HEK293 (cell line): ENCODE results near the gene TXNDC11.

ENCODE experiments used
- CTCF ChIA-PET: fragments of 350-600 bp; formaldehyde crosslinking; extraction: SDS; loops from one replicate; lab custom pipeline; 2021; ENCODE audit warnings: antibody characterized with exemption; lab: Yijun Ruan, JAX
- POLR2A ChIA-PET: fragments of 300-600 bp; formaldehyde crosslinking; extraction: SDS; loops from one replicate; lab custom pipeline; 2020; ENCODE audit warnings: antibody characterized with exemption, inconsistent platforms; lab: Yijun Ruan, JAX
- H3K27ac ChIP-seq: fragments of 200-500 bp; sonication (Bioruptor generic); 2 replicates; pipeline ENCODE4 v1.5.1; 2014; ENCODE audit warnings: low read depth, low read length, control low read depth, inconsistent platforms; ENCODE audit errors: extremely low read depth
- H3K36me3 ChIP-seq, 2 experiments: fragments of 200-500 bp in 1 of 2; sonication (Bioruptor generic) in 1 of 2; 1 replicate in 1 of 2; 2 replicates in 1 of 2; pipeline ENCODE4 v1.5.1; 2014 to 2017; ENCODE audit warnings: inconsistent platforms in 2 of 2, low read length in 2 of 2; ENCODE audit not compliant: control insufficient read depth in 2 of 2, insufficient read depth in 1 of 2
- H3K4me1 ChIP-seq: fragments of 200-500 bp; sonication (Bioruptor generic); 2 replicates; pipeline ENCODE4 v1.5.1; 2014; ENCODE audit warnings: mild to moderate bottlenecking, low read length, inconsistent platforms; ENCODE audit not compliant: control insufficient read depth, insufficient read depth
- H3K4me3 ChIP-seq: 2 replicates; pipeline ENCODE4 v1.5.1; 2011; ENCODE audit warnings: low read depth, mild to moderate bottlenecking, control low read depth, low read length, moderate library complexity
- H3K9me3 ChIP-seq: fragments of 200-500 bp; sonication (Bioruptor generic); 2 replicates; pipeline ENCODE4 v1.5.1; 2014; ENCODE audit warnings: low read depth, low read length, inconsistent platforms; ENCODE audit not compliant: control insufficient read depth, insufficient read depth
- AEBP2 ChIP-seq: fragments of 450-650 bp; formaldehyde crosslinking; IDR thresholded peaks from 2 replicates; pipeline ENCODE4 v1.5.1; 2016; ENCODE audit warnings: missing biosample characterization, missing genetic modification characterization, borderline replicate concordance
- FEZF1 ChIP-seq: fragments of 450-650 bp; formaldehyde crosslinking; IDR thresholded peaks from 2 replicates; pipeline ENCODE4 v1.5.1; 2016; ENCODE audit warnings: missing biosample characterization, missing genetic modification characterization
- HOXC10 ChIP-seq: sonication (generic); formaldehyde crosslinking; IDR thresholded peaks from 2 replicates; pipeline ENCODE4 v1.8.1; 2023; ENCODE audit warnings: mild to moderate bottlenecking, missing genetic modification reagents
- OSR2 ChIP-seq: fragments of 450-650 bp; formaldehyde crosslinking; IDR thresholded peaks from 2 replicates; pipeline ENCODE4 v1.5.1; 2016; ENCODE audit warnings: missing biosample characterization, missing genetic modification characterization
- PRDM4 ChIP-seq: fragments of 450-650 bp; formaldehyde crosslinking; IDR thresholded peaks from 2 replicates; pipeline ENCODE4 v1.5.1; 2017; ENCODE audit warnings: missing biosample characterization, missing genetic modification characterization
- SP3 ChIP-seq: fragments of 450-650 bp; formaldehyde crosslinking; IDR thresholded peaks from 2 replicates; pipeline ENCODE4 v1.5.1; 2016; ENCODE audit warnings: missing biosample characterization, missing genetic modification characterization
- ZBTB17 ChIP-seq: fragments of 450-650 bp; formaldehyde crosslinking; IDR thresholded peaks from 2 replicates; pipeline ENCODE4 v1.5.1; 2016; ENCODE audit warnings: missing biosample characterization, missing genetic modification characterization
- ZBTB48 ChIP-seq: fragments of 450-650 bp; formaldehyde crosslinking; IDR thresholded peaks from 2 replicates; pipeline ENCODE4 v1.5.1; 2016; ENCODE audit warnings: missing biosample characterization, missing genetic modification characterization
- ZNF169 ChIP-seq: fragments of 450-650 bp; formaldehyde crosslinking; IDR thresholded peaks from 2 replicates; pipeline ENCODE4 v1.5.1; 2016; ENCODE audit warnings: missing biosample characterization, missing genetic modification characterization
- ZNF280D ChIP-seq: fragments of 450-650 bp; formaldehyde crosslinking; IDR thresholded peaks from 2 replicates; pipeline ENCODE4 v1.5.1; 2016; ENCODE audit warnings: missing biosample characterization, missing genetic modification characterization
- ZNF324 ChIP-seq: fragments of 450-650 bp; formaldehyde crosslinking; IDR thresholded peaks from 2 replicates; pipeline ENCODE4 v1.5.1; 2016; ENCODE audit warnings: missing biosample characterization, missing genetic modification characterization
- ZNF341 ChIP-seq: fragments of 450-650 bp; formaldehyde crosslinking; IDR thresholded peaks from 2 replicates; pipeline ENCODE4; 2016; ENCODE audit warnings: low read depth, missing biosample characterization, missing genetic modification characterization
- ZNF398 ChIP-seq: fragments of 450-650 bp; formaldehyde crosslinking; IDR thresholded peaks from 2 replicates; pipeline ENCODE4 v1.5.1; 2017; ENCODE audit warnings: missing biosample characterization, missing genetic modification characterization
- ZNF501 ChIP-seq: fragments of 450-650 bp; formaldehyde crosslinking; IDR thresholded peaks from 2 replicates; pipeline ENCODE4 v1.5.1; 2016; ENCODE audit warnings: missing biosample characterization, missing genetic modification characterization
- ZNF596 ChIP-seq: fragments of 450-650 bp; IDR thresholded peaks from 2 replicates; pipeline ENCODE4 v1.5.0; 2018; ENCODE audit warnings: missing biosample characterization, mild to moderate bottlenecking, missing genetic modification characterization, moderate library complexity
- ZNF658 ChIP-seq: fragments of 450-650 bp; formaldehyde crosslinking; IDR thresholded peaks from 2 replicates; pipeline ENCODE4; 2016; ENCODE audit warnings: missing biosample characterization, missing genetic modification characterization
- ZSCAN16 ChIP-seq: fragments of 450-650 bp; formaldehyde crosslinking; IDR thresholded peaks from 2 replicates; pipeline ENCODE4 v1.5.1; 2016; ENCODE audit warnings: missing biosample characterization, missing genetic modification characterization
- ZSCAN5A ChIP-seq: fragments of 450-650 bp; formaldehyde crosslinking; IDR thresholded peaks from 2 replicates; pipeline ENCODE4 v1.5.1; 2016; ENCODE audit warnings: missing biosample characterization, missing genetic modification characterization

Gene TXNDC11

GRCh38 chr16:11783319-11784037, 40.8 kb upstream of the TXNDC11 start:
- no peak overlapping the region for H3K4me3 ChIP-seq
- POLR2A ChIA-PET, result interaction anchor here (0.6 to 1.5 kb wide), 3 partner anchors 14 to 747 kb away, joined by 4 to 6 read pairs (median 4); partner anchors contain the start of gene TXNDC11

GRCh38 chr16:11781773-11782172, 39.1 kb upstream of the TXNDC11 start:
- ChIA-PET CTCF (interaction anchor here (0.5 to 1.9 kb wide), 3 partner anchors 14 to 250 kb away, joined by 3 to 6 read pairs (median 3); no protein-coding TSS in a partner anchor), POLR2A (interaction anchor here (1.2 kb wide), 1 partner anchor 16 kb away, joined by 5 read pairs; the partner anchor contains the start of gene ZC3H7A)
- Histone ChIP-seq H3K9me3 (no peaks in the 10 kb centered on the region), H3K4me1 (peaks cover 18% of the 10 kb centered on the region; the same call in 1 of the 2 replicates), H3K4me3 (no peak overlapping the region), H3K27ac (peak overlapping the region; percentile 1; the same call in 1 of the 2 replicates), H3K36me3 (peaks cover 18 to 24% of the 10 kb centered on the region in 2 experiments)
- TF ChIP-seq ZNF324 (tag by site-specific recombination) (no peak), OSR2 (peak; percentile 59), FEZF1 (peak; percentile 77)

More at GRCh38 chr16:11783319-11784037, 40.8 kb upstream of the TXNDC11 start:
- H3K9me3 ChIP-seq, result no peaks in the 10 kb centered on the region
- peaks cover 12 to 15% of the 10 kb centered on the region in 2 experiments for H3K36me3 ChIP-seq
- peak overlapping the region; percentile 37; the same call in 1 of the 2 replicates for H3K27ac ChIP-seq
- CTCF ChIA-PET, result interaction anchor here (1.7 to 1.9 kb wide), 2 partner anchors 14 to 251 kb away, joined by 5 to 6 read pairs; partner anchors contain the start of gene ZC3H7A
- peaks cover 18% of the 10 kb centered on the region; the same call in 1 of the 2 replicates for H3K4me1 ChIP-seq
- TF ChIP-seq PRDM4 (tag by site-specific recombination) (no peak), AEBP2 (tag by site-specific recombination) (no peak), ZNF169 (no peak), ZBTB17 (tag by site-specific recombination) (0 out of 2 replicates have a peak, but pooled peaks have one; percentile 20), ZNF596 (tag by site-specific recombination) (no peak), ZSCAN16 (tag by site-specific recombination) (no peak), SP3 (tag by site-specific recombination) (no peak), ZNF398 (tag by site-specific recombination) (peak; percentile 37; the same call in 1 of the 2 replicates), ZNF341 (tag by site-specific recombination) (peak; percentile 63)

- CTCF ChIA-PET, result interaction anchor here (0.5 to 1.9 kb wide), 5 partner anchors 13 to 249 kb away, joined by 3 to 11 read pairs (median 3); no protein-coding TSS in a partner anchor
- no peaks in the 10 kb centered on the region for H3K9me3 ChIP-seq
- H3K36me3 ChIP-seq, result peaks cover 20 to 30% of the 10 kb centered on the region in 2 experiments
- H3K4me3 ChIP-seq, result no peak overlapping the region
- peaks cover 18% of the 10 kb centered on the region; the same call in 1 of the 2 replicates for H3K4me1 ChIP-seq
- no peak overlapping the region for H3K27ac ChIP-seq
- POLR2A ChIA-PET, result interaction anchor here (1.2 kb wide), 1 partner anchor 16 kb away, joined by 5 read pairs; the partner anchor contains the start of gene ZC3H7A
- TF ChIP-seq HOXC10 (CRISPR knock-in tag), result no peak
- TF ChIP-seq ZBTB48 (tag by site-specific recombination), result no peak
- no peak for TF ChIP-seq ZNF658
- no peak for TF ChIP-seq ZSCAN5A (tag by site-specific recombination)
- TF ChIP-seq ZNF280D (tag by site-specific recombination), result no peak
- no peak for TF ChIP-seq ZNF501 (tag by site-specific recombination)
These were observed 38.5 kb upstream of the TXNDC11 start for GRCh38 chr16:11780991-11781680.
